ENCODE measurements around the gene CLCN7.

Gene CLCN7

DNA sequence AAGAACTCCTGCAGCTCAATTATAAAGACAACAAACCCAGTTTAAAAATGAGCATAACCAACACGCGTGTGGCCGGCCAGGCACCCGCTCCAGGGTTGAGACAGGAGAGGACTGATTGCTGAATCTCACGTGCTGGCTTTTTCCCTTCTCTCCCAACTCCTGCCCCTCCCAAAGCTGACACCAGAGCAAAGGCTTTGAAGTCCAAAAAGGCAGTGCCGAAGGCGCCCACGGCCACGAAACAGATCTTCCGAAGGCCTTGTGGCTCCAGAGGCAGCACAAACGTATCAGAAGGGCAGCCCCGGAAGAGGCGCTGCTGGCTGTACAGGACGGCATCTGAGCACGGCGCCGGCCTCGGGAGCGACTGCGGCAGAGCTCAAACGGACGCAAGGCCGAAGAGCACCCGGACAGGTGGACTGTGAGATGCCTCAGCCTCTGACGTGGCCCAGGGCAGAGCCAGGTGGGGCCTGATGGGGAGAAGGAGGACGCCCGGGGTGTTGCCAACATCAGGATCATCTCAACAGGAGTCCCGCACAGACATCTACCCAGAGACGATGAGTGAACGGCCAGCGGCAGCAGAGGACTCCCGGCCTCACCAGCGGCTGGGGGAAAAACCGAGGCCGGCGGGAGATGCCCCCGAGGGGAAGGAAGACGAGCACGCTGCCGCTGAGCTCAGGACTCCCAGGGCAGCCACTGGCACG lies 10.5 kb downstream of the CLCN7 start:
- no peak for DNase-seq (ENCODE audit: low read depth in 2 of 2)

DNA sequence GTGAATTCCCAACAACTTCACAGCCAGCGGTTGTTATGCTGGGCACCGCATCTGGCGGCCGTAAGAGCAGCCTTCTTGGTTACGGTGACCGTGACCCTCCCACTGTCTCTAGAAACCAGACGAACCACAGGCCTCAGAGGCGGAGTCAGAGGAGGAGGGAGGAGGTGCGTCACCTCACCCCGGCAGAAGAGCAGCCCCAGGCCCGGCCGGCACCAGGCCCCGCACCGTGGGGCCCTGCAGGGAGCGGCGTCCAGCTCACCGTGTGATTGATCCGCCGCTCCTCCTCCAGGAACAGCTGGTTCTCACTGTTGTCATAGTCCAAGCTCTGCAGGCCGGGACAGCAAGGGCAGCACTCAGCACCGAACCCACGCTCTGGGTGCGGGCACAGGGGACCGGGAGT lies 13.7 kb downstream of the CLCN7 start:
- DNase-seq (ENCODE audit: low read depth in 2 of 2), result no peak

DNA sequence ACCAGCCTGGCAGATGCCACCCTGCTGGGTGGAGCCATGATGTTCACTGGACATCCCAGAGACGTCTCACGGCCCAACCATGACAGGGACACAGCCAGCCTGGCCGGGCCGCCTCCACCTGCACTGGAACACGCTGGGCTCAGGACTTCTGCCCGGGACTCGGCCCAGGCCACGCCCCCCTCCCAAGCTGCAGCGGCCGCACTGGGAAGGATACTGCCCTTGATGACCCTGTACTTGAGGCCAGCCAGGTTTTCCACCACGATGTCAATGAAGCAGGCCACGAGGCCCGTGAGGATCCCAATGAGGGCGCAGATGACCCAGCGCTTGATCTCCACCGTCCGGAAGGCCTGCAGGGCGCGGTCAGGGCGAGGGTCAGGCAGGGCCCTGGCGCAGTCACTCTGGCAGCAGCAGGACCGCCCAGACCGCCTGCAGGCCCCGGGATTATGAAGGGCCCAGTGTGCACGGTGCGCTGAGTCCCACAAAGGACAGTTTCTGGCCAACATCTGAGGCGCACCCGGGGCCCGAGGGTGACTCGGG lies 14.2 kb downstream of the CLCN7 start:
- no peak for DNase-seq (ENCODE audit: low read depth in 2 of 2)

DNA sequence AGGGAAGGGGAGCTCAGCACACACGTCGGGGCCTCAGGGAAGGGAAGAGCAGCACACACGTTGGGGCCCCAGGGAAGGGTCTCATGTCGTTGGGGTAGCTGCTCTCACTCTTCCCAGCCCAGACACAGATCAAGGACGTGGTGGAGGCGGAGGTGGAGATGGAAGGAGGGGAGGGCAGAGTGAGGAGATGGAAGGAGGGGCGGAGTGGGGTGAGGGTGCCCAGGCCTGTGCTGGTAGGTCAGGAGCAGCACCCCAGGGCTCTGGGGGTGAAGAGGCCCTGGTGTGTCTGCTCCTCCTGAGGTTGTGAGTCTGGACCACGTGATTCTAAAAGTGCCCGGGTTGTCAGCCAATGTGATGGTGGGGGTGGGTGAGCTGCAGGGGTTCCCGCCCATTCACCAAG lies 14.9 kb downstream of the CLCN7 start:
- DNase-seq (ENCODE audit: low read depth in 2 of 2), result no peak

DNA sequence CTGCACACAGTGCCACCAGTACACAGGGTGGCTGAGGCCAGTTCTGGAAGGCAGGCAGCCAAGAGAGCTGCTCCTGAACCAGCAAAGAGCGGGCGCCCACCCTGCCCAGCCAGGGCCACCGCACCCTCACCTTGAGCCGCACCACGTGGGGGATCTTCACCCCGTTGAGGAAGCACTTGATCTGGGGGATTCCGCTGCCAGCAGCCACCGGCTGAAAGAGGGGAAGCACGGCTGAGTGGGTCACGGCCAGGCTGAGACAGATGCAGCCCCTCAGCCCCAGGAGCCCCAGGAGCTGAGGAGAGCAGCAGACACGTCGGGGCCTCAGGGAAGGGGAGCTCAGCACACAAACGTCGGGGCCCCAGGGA lies 15.9 kb downstream of the CLCN7 start:
- DNase-seq (ENCODE audit: low read depth in 2 of 2), result no peak

DNA sequence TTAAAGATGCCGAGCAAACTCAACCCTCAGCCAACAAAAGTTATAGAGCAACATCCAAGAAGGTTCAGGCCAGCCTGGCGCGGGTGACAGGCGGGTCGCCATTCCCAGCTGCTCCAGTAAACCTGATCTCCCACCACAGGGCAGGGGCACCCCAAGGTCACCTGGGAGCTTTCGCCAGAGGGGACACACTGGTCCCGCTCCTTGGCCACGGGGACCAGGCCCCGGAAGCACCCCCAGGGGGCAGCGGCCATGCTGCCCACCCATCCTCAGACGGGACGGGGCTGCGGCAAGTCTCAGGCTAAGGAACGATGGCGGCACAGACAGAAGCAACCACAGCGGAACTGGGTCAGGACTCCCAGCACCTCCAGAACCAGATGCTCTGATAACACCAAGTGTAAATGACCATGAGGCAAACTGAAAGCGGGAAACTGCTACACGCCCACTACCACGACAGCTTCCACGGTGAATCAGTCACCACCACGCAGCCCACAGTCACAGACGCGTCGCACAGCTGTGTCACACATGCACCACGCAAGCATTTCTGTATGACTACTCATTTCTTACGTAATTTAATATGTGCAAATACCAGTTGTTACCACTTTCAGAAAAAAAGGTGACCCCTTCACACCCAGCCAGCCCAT lies 16.4 kb downstream of the CLCN7 start:
- DNase-seq (ENCODE audit: low read depth in 2 of 2), result peak in 1 of 2 donors; percentile 35

DNA sequence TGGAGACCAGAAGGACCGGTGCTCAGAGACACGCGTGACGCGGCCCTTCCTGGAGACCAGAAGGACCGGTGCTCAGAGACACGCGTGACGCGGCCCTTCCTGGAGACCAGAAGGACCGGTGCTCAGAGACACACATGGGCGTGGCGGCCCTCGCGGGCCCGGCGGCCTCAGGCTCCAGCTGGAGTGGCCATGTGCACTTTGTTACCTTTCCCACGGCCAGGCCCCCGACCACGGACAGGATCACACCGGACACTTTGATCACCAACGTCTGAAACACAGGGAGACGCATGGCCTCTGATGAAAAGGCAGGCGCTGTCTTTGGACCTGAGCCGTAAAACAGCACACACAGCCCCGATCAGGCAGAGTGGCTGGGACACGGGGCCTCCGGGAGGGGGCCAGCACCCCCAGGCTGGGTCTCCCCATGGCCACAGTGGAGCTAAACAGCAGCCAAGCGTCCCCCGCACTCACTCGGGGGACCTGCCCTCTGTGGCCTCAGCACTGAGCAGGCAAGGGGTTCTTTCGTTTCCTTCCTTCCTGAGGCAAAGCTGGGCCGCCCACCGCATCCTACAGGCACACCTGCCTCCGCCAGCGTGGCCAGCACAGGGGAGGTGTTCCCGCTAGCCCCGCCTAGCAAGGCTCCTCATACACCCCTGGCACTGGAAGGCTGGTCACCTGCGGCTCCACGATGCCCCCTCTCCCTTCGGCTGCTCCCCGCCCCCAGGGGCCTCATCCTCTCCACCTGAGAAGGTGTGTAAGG lies 17.2 kb downstream of the CLCN7 start:
- no peak for DNase-seq (ENCODE audit: low read depth in 2 of 2)

DNA sequence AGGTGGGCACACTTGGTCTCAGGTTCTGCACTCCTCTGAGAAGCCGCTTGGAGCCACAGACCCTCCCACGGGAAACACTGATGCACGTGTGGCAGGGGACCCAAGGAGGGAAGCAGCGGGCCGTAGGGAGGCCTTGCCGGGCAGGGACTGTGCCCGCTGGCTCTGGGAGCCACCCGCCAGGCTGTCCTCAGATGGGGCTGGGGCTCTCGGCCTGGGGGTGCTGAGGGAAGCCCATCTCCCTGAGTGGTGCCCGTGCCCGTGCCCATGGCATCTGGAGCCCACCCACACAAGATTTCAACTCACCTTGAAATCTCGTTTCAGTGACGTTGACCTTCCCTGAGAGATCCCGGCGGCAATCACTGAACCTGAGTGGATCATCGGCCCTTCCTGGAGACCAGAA lies 17.9 kb downstream of the CLCN7 start:
- no peak for DNase-seq (ENCODE audit: low read depth in 2 of 2)

DNA sequence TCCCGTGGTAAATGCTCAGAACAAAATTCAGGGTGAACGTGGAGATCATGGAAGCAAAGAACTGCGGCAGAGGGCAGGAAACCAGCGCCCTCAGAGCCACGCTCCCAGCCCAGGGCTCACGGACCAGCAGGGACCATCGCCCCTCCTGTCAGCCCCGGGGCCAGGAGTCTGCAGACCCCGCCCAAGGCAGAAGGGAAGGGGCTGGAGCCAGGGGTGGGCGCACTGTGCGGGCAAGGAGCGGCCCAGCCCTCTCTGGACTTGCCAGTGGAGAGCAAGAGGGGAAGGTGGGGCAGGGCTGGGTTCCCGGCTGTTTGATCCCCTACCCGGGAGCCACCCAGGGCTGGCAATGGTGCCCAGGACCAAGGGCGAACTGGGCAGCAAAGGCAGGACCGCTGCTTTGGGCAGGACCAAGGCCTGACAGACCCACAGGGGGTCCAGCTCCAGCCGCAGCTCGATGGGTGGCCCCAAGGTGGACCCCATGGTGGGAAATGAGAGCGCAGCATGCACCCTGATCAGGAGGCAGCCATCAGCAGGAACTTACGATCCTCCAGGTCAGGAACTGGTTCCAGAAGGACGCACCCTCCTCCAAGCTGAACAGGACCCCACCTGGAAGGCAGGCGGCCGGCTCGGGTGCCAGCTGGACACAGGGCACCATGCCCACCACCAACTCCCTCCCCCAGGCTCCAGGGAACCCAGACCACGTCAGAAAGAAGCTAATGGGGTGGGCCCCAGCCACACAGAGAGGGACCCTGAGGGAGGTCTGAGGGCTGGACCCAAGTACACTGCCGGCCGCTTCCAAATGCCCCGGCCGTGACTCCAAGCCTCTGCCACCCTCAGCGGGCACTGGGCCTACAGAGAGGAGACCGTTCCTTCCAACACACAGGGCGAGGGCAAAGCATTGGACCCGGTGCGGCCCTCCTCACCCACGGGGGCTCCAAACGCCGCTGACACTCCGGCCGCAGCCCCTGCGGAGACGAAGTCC lies 19.3 kb downstream of the CLCN7 start:
- no peak for DNase-seq (ENCODE audit: low read depth in 2 of 2)

DNA sequence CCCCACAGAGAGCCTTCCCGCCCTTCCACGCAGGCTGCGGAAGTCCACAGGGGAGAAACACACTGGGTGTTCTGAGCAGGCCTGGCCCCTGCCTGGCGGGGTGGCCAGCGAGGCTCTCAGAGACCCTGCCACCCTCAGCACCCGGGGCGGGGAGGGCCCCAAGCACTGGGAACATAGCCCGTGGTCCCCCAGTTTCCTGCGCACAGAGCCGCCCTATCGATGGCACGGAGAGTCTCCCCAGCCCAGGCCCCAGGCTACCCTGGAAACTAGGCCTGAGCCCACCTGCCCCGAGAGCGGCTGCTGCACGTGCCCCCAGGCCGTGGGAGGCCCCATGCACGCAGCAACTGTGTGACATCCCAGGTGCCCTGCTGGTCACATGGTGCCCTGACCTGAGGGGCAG lies 20.3 kb downstream of the CLCN7 start:
- no peak for DNase-seq (ENCODE audit: low read depth in 2 of 2)

DNA sequence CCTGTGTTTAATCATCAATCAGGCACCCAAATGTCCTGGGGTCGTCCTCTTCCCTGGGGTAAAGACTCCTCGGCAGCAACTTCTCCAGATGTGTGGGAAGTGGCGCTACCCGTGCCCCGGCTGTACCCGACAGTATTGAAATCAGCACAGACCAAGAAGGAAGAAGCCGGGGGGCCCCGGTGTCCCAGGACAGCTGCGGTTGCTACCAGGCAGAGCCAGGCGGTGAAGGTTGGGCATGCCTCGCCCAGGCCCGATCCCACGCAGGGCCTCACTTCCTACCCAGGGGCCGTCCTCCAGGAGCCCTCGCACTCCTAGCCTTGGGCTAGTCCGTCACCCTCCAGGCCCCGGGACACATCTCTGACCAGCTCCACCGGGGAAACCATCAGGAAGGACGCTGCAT lies 21.5 kb downstream of the CLCN7 start:
- no peak for DNase-seq (ENCODE audit: low read depth in 2 of 2)

DNA sequence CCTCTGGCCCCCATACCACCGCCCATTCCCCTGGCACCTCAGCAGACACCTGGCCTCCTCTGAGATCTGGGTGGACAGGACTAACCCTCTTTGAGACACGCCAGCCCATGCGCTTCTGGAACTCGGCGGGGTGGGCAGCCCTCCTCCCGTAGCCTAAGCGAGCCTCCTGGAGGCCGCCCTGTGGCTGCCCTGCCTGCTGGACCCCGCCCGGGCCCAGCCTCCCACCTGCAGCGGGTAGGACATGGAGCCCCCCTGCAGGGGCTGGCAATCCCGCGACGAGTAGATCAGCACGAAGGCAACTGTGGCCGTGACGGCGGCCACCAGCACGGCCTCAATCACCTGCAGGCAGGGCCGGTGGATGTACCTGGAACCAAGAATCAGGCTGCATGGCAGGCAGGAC lies 22.3 kb downstream of the CLCN7 start:
- DNase-seq (ENCODE audit: low read depth in 2 of 2), result no peak

DNA sequence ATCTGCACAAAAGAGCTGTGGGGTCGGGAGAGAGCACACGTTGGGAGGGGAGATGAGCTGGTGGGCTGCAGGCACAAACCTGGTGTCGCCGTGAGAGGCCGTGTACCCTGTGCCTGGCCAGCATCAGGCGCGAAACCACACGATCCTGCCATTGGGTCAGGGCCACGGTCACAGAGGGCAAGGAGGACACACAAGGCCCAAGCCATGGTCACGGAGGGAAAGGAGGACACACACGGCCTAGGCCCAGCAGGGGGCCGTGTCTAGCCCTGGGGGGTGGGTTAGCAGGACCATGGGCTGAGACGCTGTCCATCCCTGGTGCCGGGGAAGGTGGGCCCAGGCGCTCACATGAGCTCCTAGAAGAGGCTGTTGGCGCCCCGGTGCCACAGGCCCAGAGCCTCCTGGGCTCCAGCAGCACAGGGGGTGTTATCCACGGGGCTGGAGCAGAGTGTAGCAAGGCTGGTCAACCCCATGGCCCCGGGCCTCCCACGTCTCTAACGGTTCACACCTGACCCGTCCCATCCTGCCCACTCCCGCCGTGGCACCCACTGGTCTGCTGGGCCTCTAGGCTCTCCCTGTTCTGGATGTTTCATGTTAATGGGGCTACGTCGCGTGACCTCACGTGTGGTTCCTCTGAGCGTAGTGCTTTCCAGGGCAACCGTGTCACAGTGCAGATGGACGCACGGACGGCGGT lies 23.0 kb downstream of the CLCN7 start:
- DNase-seq (ENCODE audit: low read depth in 2 of 2), result no peak

DNA sequence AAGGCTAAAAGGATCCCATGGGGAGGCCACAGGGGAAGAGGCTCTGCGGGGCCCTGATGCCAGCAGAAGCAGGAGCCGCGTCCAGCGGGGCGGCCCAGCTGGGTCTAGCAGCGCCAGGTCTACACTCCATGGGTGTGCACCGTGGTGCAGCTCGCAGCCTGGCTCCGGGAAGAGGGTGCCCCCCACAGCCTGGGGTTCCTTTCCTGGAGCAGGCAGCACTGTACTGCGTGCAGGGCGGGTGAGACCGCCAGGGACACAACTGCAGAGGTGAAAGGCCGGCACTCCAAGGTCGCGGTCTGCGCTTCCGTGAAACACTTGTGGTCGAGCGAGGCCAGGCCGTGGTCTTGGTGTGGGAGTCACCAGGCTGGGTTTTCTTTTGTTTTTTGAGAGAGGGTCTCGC lies 24.0 kb downstream of the CLCN7 start:
- DNase-seq (ENCODE audit: low read depth in 2 of 2), result no peak

DNA sequence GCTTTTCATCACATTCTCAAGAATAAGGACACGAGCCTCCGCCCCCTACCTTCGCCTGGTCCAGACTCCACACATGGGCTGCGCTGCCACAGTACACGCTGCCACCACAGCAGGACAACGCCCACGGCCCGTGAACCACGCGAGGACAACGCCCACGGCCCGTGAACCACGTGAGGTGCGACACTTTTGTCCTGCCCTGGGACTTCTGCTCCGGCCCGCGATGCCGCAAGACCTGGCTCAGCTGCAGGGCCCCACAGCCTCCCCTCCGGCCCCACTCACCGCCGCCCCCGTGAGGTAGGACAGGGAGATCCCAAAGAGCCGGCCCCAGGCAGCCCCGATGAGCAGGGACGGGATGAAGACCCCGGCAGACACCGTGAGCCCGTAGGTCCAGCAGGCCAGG lies 24.6 kb downstream of the CLCN7 start:
- DNase-seq (ENCODE audit: low read depth in 2 of 2), result no peak

DNA sequence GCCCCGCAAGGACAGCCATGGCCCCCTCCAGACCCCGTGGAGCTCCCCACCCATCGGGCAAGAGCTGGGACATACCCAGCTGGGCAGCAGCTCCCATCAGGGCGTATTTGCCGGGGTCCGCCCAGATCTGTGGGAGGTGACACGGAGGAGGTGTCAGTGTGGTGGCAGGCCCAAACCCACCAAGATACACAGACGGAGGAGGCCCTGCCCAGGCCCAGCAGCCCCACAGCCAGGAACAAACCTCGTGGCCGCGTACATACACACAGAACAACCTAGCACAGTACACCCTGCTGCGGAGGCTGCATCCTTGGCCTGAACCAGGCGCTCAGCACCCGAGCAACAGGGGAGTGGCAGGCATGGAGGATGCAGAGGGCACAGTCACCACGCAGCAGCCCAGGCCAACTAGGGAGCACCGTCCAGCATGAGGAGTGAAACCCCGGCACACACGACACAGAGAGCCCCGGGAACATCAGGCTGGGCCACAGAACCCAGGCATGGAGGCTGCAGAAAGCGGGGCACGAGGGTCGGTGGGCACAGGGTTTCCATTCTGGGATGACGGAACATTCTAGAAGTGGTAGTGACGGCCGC lies 25.5 kb downstream of the CLCN7 start:
- DNase-seq (ENCODE audit: low read depth in 2 of 2), result no peak

DNA sequence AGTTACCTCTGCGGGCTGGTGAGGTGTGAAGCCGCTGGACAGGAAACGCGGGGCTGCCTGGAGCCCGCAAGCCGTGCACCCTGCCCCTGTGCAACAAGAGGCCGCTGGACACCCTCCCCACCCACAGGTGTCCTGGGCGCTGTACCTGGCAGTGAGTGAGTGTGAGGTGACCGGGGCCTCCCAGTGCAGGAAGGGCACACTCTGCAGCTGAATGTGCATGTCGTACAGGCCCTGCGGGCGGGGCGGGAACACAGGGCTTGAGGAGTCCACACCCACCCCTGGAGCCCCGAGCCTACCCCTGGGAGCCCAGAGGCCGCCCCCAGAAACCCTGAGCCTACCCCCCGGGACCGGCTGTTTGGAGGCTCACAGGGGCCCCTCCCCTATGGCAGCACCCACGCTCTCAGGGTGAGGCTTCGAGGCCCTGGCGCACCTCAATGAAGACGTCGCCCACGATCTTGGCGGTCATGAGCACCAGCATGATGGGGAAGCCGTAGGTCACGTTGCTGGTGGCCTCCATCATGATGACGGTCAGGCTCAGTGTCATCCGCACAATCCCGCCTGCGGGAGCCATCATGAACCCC lies 26.2 kb downstream of the CLCN7 start:
- no peak for DNase-seq (ENCODE audit: low read depth in 2 of 2)

DNA sequence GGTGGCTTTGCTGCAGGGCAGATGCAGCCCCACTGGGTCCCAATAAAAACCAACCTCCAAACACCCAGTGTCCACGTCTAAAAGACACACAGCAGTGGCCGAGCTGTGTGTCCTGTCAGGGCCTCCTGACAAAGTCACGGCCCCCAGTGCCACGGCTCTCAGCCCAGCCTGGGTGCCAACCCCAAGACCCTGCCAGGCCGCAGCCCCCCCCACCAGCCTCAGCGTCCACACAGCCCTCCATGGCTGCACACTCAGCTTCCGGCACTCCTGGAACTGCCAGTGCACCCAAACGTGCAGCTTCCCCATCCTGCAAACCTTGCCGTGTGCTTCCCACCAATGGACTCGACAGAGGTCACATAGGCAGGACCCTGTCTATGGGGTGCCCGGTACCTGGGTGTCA lies 26.9 kb downstream of the CLCN7 start:
- DNase-seq (ENCODE audit: low read depth in 2 of 2), result no peak

DNA sequence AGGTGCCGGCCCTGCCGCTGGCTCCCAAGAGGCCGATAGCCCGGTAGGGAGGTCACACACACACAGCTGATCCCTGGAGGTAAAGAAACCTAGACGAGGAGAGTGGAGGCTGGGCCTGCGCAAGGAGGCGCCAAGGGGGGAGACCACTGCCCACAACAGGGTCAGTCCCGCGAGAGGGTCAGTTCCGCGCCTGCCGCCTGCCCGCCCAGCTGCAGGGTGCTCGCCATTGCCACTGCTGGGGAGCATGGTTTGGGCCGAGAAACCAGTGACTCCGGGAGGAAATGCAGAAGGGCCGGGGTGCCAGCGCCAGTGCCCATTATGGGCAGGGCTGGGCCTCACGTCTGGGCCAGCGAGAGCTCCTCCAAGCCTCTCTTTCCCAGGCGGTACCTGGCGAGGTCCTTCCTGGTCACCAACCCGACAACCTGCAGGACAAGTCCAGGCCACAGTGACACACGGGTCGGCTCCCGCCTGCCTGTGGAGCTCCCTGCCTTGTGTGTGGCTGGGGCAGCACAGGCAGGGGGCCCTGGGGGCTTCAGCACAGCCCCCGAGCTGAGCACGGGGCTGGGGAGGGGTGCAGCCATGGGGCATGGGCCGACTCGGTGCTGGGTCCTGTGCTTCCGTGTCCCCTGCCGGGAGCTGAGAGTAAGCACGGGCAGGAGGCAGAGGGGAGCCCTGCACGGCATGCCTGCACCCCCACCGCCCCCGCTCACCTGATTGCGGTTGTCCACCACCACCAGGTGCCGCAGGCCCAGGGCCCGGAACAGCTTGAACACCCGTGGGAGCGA lies 28.3 kb downstream of the CLCN7 start:
- DNase-seq (ENCODE audit: low read depth in 2 of 2), result no peak
